Inflammatory macrophage (primary cell): Measurements from ENCODE around the gene RBP4.

Experiments
- DNase-seq, 2 donors: peaks; one replicate each; pipeline ENCODE4 v3.0.0-alpha.2; 2020 to 2022
- total RNA-seq, 18 experiments: gene quantifications; one replicate each; lab custom pipeline; 2026; ENCODE audit warnings: mixed read lengths in 6 of 18, inconsistent platforms in 2 of 18; lab: John Stamatoyannopoulos, UW

The RBP4 gene
- 0.50 to 2.2 (median 1.1) reads per million in 18 experiments for total RNA-seq

GRCh38 chr10:93601146-93601773 lies at the start of gene RBP4:
Gene RBP4 (minus strand): TSS chr10:93601235. CDS start chr10:93601028, 207 bp downstream.
- peak in 1 of 2 donors; percentile 7 for DNase-seq

GRCh38 chr10:93639791-93640190 lies 38.8 kb upstream of the RBP4 start:
- DNase-seq: no peak

- no peak for DNase-seq
Observed at GRCh38 chr10:93630625-93631557, 29.9 kb upstream of the RBP4 start.

- no peak for DNase-seq
Observed at GRCh38 chr10:93629647-93630305, 28.7 kb upstream of the RBP4 start.

GRCh38 chr10:93628858-93629257 lies 27.8 kb upstream of the RBP4 start:
- no peak for DNase-seq

GRCh38 chr10:93622942-93623341 lies 21.9 kb upstream of the RBP4 start:
- no peak for DNase-seq

- DNase-seq: no peak
Observed at GRCh38 chr10:93620925-93621324, 19.9 kb upstream of the RBP4 start.

GRCh38 chr10:93615576-93616235 lies 14.7 kb upstream of the RBP4 start:
- DNase-seq: peak; percentile 51 to 72

GRCh38 chr10:93614101-93614825 lies 13.2 kb upstream of the RBP4 start:
- no peak for DNase-seq

- DNase-seq: peak; percentile 50 to 61
Observed at GRCh38 chr10:93613126-93613525, 12.1 kb upstream of the RBP4 start.

- DNase-seq: no peak
Observed at GRCh38 chr10:93612311-93612710, 11.3 kb upstream of the RBP4 start, which contains the start of gene PDE6C. Gene PDE6C (plus strand): TSS chr10:93612537. CDS start chr10:93612726, 189 bp downstream.

GRCh38 chr10:93608421-93608820 lies 7.4 kb upstream of the RBP4 start:
- DNase-seq: no peak

GRCh38 chr10:93604146-93604545 lies 3.1 kb upstream of the RBP4 start:
- DNase-seq: peak in 1 of 2 donors; percentile 42

GRCh38 chr10:93603023-93603422 lies 2.0 kb upstream of the RBP4 start:
- no peak for DNase-seq

GRCh38 chr10:93601774-93602162 lies 733 bp upstream of the RBP4 start:
- DNase-seq: no peak

GRCh38 chr10:93600446-93601145 lies 439 bp downstream of the RBP4 start:
- DNase-seq: peak in 1 of 2 donors; percentile 23

GRCh38 chr10:93599778-93600177 lies 1.3 kb downstream of the RBP4 start:
- DNase-seq: no peak

GRCh38 chr10:93599335-93599734 lies 1.7 kb downstream of the RBP4 start:
- DNase-seq: no peak

- DNase-seq: peak; percentile 20 to 21
Observed at GRCh38 chr10:93598157-93598556, 2.9 kb downstream of the RBP4 start.

GRCh38 chr10:93597075-93597599 lies 3.9 kb downstream of the RBP4 start:
- DNase-seq: no peak

GRCh38 chr10:93596539-93596938 lies 4.5 kb downstream of the RBP4 start:
- DNase-seq: no peak
